Calu3 (cell line): Measurements from ENCODE around the gene ADGRV1. TPM values are rescaled to one million over a fixed set of nuclear protein-coding genes. Genes with fewer than 3 reads are reported as not detected.

Experiments
- BruUV-seq: library from RNA; stranded (reverse); fragments of 400-500 nt; replicated peaks from 2 replicates; lab custom pipeline; 2021; lab: Mats Ljungman, UMichigan
- CTCF ChIA-PET: fragments of 300-600 bp; sonication (Branson Sonifier 250); formaldehyde crosslinking; loops from one replicate; lab custom pipeline; 2022; ENCODE audit warnings: antibody characterized with exemption; lab: Charles Lee
- DNase-seq: peaks from one replicate; pipeline ENCODE4 v3.0.0; 2022
- H3K27ac Mint-ChIP-seq: one replicate; pipeline ENCODE4 v1.8.0; 2022; ENCODE audit warnings: mixed read lengths; ENCODE audit not compliant: unreplicated experiment
- H3K27me3 Mint-ChIP-seq: one replicate; pipeline ENCODE4 v1.8.0; 2022; ENCODE audit warnings: mixed read lengths; ENCODE audit not compliant: unreplicated experiment
- H3K36me3 Mint-ChIP-seq: one replicate; pipeline ENCODE4 v1.8.0; 2022; ENCODE audit warnings: mild to moderate bottlenecking, moderate library complexity, mixed read lengths; ENCODE audit not compliant: insufficient read depth, unreplicated experiment
- H3K4me1 Mint-ChIP-seq: one replicate; pipeline ENCODE4 v1.8.0; 2022; ENCODE audit warnings: mild to moderate bottlenecking, low read depth, mixed read lengths; ENCODE audit not compliant: unreplicated experiment
- H3K4me3 Mint-ChIP-seq: one replicate; pipeline ENCODE4 v1.8.0; 2022; ENCODE audit warnings: mild to moderate bottlenecking, low read depth, moderate library complexity, mixed read lengths; ENCODE audit not compliant: unreplicated experiment
- H3K9me3 Mint-ChIP-seq: one replicate; pipeline ENCODE4 v1.8.0; 2022; ENCODE audit warnings: low read depth, mixed read lengths; ENCODE audit not compliant: unreplicated experiment
- intact Hi-C: fragments of 100-400 bp; cut with micrococcal nuclease; formaldehyde crosslinking; loops from one replicate; pipeline ENCODE4 v1.10.0; 2022; ENCODE audit not compliant: unreplicated experiment
- total RNA-seq: library from RNA; stranded (reverse); gene quantifications from 2 replicates; pipeline ENCODE4 v1.2.3, GENCODE V29; 2022
- TF ChIP-seq, protein P1 (sequence below): fragments of 200-600 bp; IDR thresholded peaks from one replicate; pipeline ENCODE4 v1.8.0; 2022; ENCODE audit warnings: antibody characterized with exemption; ENCODE audit not compliant: unreplicated experiment

The ADGRV1 gene
- total RNA-seq, 1 experiment from 2014 or later: 1.8 TPM

DNA sequence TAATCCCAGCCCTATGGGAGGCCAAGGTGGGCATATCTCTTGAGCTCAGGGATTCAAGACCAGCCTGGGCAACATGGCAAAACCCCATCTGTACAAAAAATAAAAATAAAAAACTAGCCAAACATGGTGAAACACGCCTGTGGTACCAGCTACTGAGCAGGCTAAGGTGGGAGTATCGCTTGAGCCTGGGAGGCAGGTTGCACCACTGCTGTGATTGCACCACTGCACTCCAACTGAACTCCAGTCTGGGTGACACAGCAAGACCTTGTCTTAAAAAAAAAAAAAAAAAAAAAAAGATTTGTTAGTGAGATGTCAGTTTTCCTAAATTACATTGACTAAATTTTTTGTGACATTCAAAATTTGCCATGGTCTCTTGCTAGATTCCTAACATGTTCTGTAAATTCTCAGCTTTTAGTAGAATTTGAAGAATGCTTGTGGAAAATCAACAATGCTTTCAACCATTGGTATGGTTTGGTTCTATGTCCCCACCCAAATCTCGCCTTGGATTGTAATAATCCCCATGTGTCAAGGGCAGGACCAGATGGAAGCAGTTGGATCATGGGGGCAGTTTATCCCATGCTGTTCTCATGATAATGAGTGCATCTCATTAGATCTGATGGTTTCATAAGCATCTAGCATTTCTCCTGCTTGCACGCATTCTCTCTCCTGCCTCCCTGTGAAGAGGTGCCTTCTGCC is 588.5 kb downstream of the ADGRV1 start:
- no peaks in the 10 kb centered on the region for H3K27me3 Mint-ChIP-seq
- no peak overlapping the region for H3K4me3 Mint-ChIP-seq
- H3K4me1 Mint-ChIP-seq: peaks cover 19% of the 10 kb centered on the region
- H3K27ac Mint-ChIP-seq: no peak overlapping the region
- no peak for DNase-seq
- TF ChIP-seq, protein P1, sequence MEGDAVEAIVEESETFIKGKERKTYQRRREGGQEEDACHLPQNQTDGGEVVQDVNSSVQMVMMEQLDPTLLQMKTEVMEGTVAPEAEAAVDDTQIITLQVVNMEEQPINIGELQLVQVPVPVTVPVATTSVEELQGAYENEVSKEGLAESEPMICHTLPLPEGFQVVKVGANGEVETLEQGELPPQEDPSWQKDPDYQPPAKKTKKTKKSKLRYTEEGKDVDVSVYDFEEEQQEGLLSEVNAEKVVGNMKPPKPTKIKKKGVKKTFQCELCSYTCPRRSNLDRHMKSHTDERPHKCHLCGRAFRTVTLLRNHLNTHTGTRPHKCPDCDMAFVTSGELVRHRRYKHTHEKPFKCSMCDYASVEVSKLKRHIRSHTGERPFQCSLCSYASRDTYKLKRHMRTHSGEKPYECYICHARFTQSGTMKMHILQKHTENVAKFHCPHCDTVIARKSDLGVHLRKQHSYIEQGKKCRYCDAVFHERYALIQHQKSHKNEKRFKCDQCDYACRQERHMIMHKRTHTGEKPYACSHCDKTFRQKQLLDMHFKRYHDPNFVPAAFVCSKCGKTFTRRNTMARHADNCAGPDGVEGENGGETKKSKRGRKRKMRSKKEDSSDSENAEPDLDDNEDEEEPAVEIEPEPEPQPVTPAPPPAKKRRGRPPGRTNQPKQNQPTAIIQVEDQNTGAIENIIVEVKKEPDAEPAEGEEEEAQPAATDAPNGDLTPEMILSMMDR: no peak
- H3K9me3 Mint-ChIP-seq: peaks cover 5% of the 10 kb centered on the region
- no TSS peak for BruUV-seq
- intact Hi-C loops: no loop called here
- H3K36me3 Mint-ChIP-seq: peaks cover 4% of the 10 kb centered on the region
- CTCF ChIA-PET: interaction anchor here (0.7 kb wide), 1 partner anchor 8 kb away, joined by 4 read pairs; no protein-coding TSS in a partner anchor

DNA sequence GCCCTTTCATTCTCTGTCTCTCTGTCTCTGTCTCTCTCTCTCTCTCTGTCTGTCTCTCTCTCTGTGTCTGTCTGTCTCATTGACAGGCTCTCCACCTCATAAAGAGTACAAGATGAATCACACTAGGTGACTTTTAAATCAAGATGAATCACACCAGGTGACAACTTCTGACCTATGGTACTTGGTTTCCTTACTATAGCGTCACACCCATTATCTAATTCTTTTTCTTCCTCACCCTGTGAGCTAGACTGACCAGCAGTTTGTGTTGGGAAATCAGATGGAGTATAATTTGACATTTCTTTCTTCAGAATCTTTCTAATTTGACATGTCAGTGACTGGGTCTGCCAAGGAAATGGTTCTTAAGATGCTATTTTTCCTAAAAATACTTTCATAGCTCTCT is 591.6 kb downstream of the ADGRV1 start:
- H3K4me3 Mint-ChIP-seq: peak overlapping the region; percentile 14
- CTCF ChIA-PET: interaction anchor here (1.0 to 1.1 kb wide), 3 partner anchors 15 to 91 kb away, joined by 3 to 5 read pairs (median 3); no protein-coding TSS in a partner anchor
- no peaks in the 10 kb centered on the region for H3K27me3 Mint-ChIP-seq
- peaks cover 5% of the 10 kb centered on the region for H3K36me3 Mint-ChIP-seq
- peaks cover 30% of the 10 kb centered on the region for H3K4me1 Mint-ChIP-seq
- intact Hi-C loops: no loop called here
- no peak for DNase-seq
- TF ChIP-seq, protein P1: no peak
- BruUV-seq: no TSS peak
- H3K27ac Mint-ChIP-seq: peak overlapping the region; percentile 43
- H3K9me3 Mint-ChIP-seq: peaks cover 5% of the 10 kb centered on the region

DNA sequence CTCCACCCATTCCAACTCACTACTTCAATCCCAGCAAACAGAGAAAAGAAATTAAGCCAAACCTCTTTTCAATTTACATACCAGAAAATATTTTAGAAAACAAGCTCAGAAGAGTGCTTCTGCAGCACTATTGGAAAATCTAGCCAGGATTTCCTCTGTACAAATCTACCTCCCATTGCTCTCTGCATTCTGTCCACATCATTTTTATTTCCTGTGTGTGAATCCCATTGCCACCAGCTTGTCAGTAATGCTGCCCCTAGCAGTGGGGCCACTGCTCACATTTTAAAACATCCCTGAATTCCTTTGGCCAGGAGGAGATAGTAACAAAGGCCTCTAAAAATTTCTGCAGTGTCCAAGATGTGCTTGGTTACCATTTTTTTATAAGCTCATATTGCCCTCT is 592.0 kb downstream of the ADGRV1 start:
- CTCF ChIA-PET: interaction anchor here (1.0 to 1.1 kb wide), 3 partner anchors 16 to 92 kb away, joined by 3 to 5 read pairs (median 3); no protein-coding TSS in a partner anchor

DNA sequence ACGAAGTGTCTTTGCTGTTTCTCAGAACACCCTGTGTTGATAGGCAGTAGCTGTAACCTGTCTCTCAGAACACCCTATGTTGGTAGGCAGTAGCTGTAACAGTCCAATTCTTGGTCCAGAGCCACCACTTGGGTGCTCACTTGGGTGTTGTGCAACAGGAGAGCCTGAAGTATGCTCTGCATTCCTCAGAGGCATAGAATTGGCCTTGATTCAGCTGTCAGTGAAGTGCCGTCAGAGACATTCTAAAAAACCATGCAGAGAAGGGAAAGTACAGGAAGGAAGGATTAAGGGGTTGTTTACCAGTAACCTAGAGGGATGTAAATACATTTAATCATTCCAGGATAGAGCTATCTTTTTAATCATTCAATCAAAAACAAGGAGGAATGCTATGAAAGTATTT is 593.4 kb downstream of the ADGRV1 start:
- CTCF ChIA-PET: interaction anchor here (0.6 to 0.9 kb wide), 3 partner anchors 28 to 233 kb away, joined by 3 to 12 read pairs (median 3); no protein-coding TSS in a partner anchor
- Mint-ChIP-seq H3K27me3 (no peaks in the 10 kb centered on the region), H3K27ac (no peak overlapping the region), H3K36me3 (peaks cover 5% of the 10 kb centered on the region), H3K9me3 (peaks cover 5% of the 10 kb centered on the region), H3K4me3 (no peak overlapping the region), H3K4me1 (peaks cover 41% of the 10 kb centered on the region)
- no TSS peak for BruUV-seq
- TF ChIP-seq, protein P1: no peak
- peak; percentile 72 for DNase-seq
- intact Hi-C loops: no loop called here

More for the DNA sequence above, 592.0 kb downstream of the ADGRV1 start:
- intact Hi-C loops: no loop called here
- Mint-ChIP-seq H3K9me3 (peaks cover 5% of the 10 kb centered on the region), H3K27me3 (no peaks in the 10 kb centered on the region), H3K36me3 (peaks cover 5% of the 10 kb centered on the region), H3K4me3 (no peak overlapping the region), H3K27ac (peak overlapping the region; percentile 43), H3K4me1 (peaks cover 32% of the 10 kb centered on the region)
- TF ChIP-seq, protein P1: no peak
- no peak for DNase-seq
- BruUV-seq: no TSS peak
